H9 (cell line): Measurements from ENCODE around the gene PLEKHF1. TPM values are rescaled to one million over a fixed set of nuclear protein-coding genes. Genes with fewer than 3 reads are reported as not detected.
A peak's percentile ranks its signal among the peaks of the same experiment; 100 is the strongest.

Source experiments
- DNase-seq: peaks from one replicate; pipeline ENCODE4 v3.0.0-alpha.2; 2017
- H2AFZ ChIP-seq: one replicate; pipeline ENCODE4 v1.6.1; 2013; ENCODE audit warnings: mild to moderate bottlenecking, low read length, control low read depth, moderate library complexity
- H2AK5ac ChIP-seq: 2 replicates; pipeline ENCODE4 v1.6.1; 2013; ENCODE audit warnings: low read length, control low read depth, mixed read lengths; ENCODE audit not compliant: insufficient read length
- H2BK120ac ChIP-seq: one replicate; pipeline ENCODE4 v1.6.1; 2013; ENCODE audit warnings: low read depth, mild to moderate bottlenecking, low read length, control low read depth, inconsistent platforms; ENCODE audit not compliant: poor library complexity, severe bottlenecking
- H2BK12ac ChIP-seq: 2 replicates; pipeline ENCODE4 v1.6.1; 2013; ENCODE audit warnings: low read length, control low read depth, mixed read lengths, low read depth; ENCODE audit not compliant: insufficient read length
- H2BK15ac ChIP-seq: 2 replicates; pipeline ENCODE4 v1.6.1; 2013; ENCODE audit warnings: low read depth, low read length, control low read depth
- H2BK20ac ChIP-seq: one replicate; pipeline ENCODE4 v1.6.1; 2013; ENCODE audit warnings: low read depth, mild to moderate bottlenecking, low read length, control low read depth, inconsistent platforms; ENCODE audit not compliant: poor library complexity, severe bottlenecking
- H2BK5ac ChIP-seq: 2 replicates; pipeline ENCODE4 v1.6.1; 2013; ENCODE audit warnings: low read length, control low read depth, mixed read lengths; ENCODE audit not compliant: insufficient read length
- H3K14ac ChIP-seq: 2 replicates; pipeline ENCODE4 v1.6.1; 2013; ENCODE audit warnings: low read length, control low read depth; ENCODE audit not compliant: insufficient read depth
- H3K18ac ChIP-seq: 2 replicates; pipeline ENCODE4 v1.6.1; 2013; ENCODE audit warnings: low read depth, mild to moderate bottlenecking, mixed read lengths, low read length, control low read depth; ENCODE audit not compliant: insufficient read length
- H3K23ac ChIP-seq: 2 replicates; pipeline ENCODE4 v1.6.1; 2013; ENCODE audit warnings: low read length, control low read depth, mixed read lengths, low read depth; ENCODE audit not compliant: insufficient read length
- H3K23me2 ChIP-seq: 2 replicates; pipeline ENCODE4 v1.6.1; 2013; ENCODE audit warnings: low read depth, mild to moderate bottlenecking, mixed read lengths, low read length, control low read depth; ENCODE audit not compliant: insufficient read length, poor library complexity, severe bottlenecking
- H3K27ac ChIP-seq: 2 replicates; pipeline ENCODE4 v1.5.1; 2013; ENCODE audit warnings: low read length, control low read depth, mixed read lengths, low read depth; ENCODE audit not compliant: insufficient read length
- H3K27me3 ChIP-seq: 2 replicates; pipeline ENCODE4 v1.6.1; 2013; ENCODE audit warnings: low read length, control low read depth, inconsistent platforms; ENCODE audit not compliant: insufficient read depth
- H3K4ac ChIP-seq: 2 replicates; pipeline ENCODE4 v1.6.1; 2013; ENCODE audit warnings: low read depth, mild to moderate bottlenecking, control low read depth, inconsistent platforms, low read length, moderate library complexity
- H3K4me1 ChIP-seq: 2 replicates; pipeline ENCODE4 v1.6.1; 2013; ENCODE audit warnings: low read length, control low read depth, inconsistent platforms; ENCODE audit not compliant: insufficient read depth
- H3K4me2 ChIP-seq: 2 replicates; pipeline ENCODE4 v1.6.1; 2013; ENCODE audit warnings: low read length, control low read depth, mixed read lengths; ENCODE audit not compliant: insufficient read length, insufficient read depth
- H3K56ac ChIP-seq: 2 replicates; pipeline ENCODE4 v1.6.1; 2013; ENCODE audit warnings: low read depth, mild to moderate bottlenecking, mixed read lengths, low read length, control low read depth; ENCODE audit not compliant: insufficient read length
- H3K79me1 ChIP-seq: 2 replicates; pipeline ENCODE4 v1.6.1; 2013; ENCODE audit warnings: low read depth, mild to moderate bottlenecking, moderate library complexity, low read length, control low read depth, inconsistent platforms; ENCODE audit not compliant: insufficient read depth, poor library complexity, severe bottlenecking
- H3K79me2 ChIP-seq: 2 replicates; pipeline ENCODE4 v1.6.1; 2013; ENCODE audit warnings: low read length, control low read depth, inconsistent platforms; ENCODE audit not compliant: insufficient read depth
- H3K9ac ChIP-seq: 2 replicates; pipeline ENCODE4 v1.6.1; 2013; ENCODE audit warnings: low read length, control low read depth, mixed read lengths; ENCODE audit not compliant: insufficient read length; ENCODE audit errors: extremely low read depth
- H3K9me3 ChIP-seq: one replicate; pipeline ENCODE4 v1.6.1; 2013; ENCODE audit warnings: low read depth, low read length, inconsistent platforms; ENCODE audit not compliant: control insufficient read depth
- H3T11ph ChIP-seq: one replicate; pipeline ENCODE4 v1.6.1; 2013; ENCODE audit warnings: mild to moderate bottlenecking, low read length, control low read depth, inconsistent platforms
- H4K20me1 ChIP-seq: one replicate; pipeline ENCODE4 v1.6.1; 2013; ENCODE audit not compliant: control insufficient read depth, insufficient read length, insufficient read depth
- H4K5ac ChIP-seq: 2 replicates; pipeline ENCODE4 v1.6.1; 2013; ENCODE audit warnings: low read depth, mild to moderate bottlenecking, mixed read lengths, low read length, control low read depth; ENCODE audit not compliant: insufficient read length
- H4K8ac ChIP-seq: replicated peaks from 2 replicates; pipeline ENCODE4 v1.6.1; 2013; ENCODE audit warnings: low read length, control low read depth, mixed read lengths, low read depth; ENCODE audit not compliant: insufficient read length
- H4K91ac ChIP-seq: 2 replicates; pipeline ENCODE4 v1.6.1; 2013; ENCODE audit warnings: low read depth, mild to moderate bottlenecking, moderate library complexity, mixed read lengths, low read length, control low read depth; ENCODE audit not compliant: insufficient read length
- H3K27ac Mint-ChIP-seq, 3 experiments: 2 replicates in 2 of 3; 3 replicates in 1 of 3; pipeline ENCODE4 v1.8.0; 2020 to 2021; ENCODE audit warnings: mixed read lengths in 3 of 3, mild to moderate bottlenecking in 1 of 3, moderate library complexity in 1 of 3
- H3K27me3 Mint-ChIP-seq: 2 replicates; pipeline ENCODE4 v1.8.0; 2021; ENCODE audit warnings: low read depth, mild to moderate bottlenecking, moderate library complexity, mixed read lengths
- H3K36me3 Mint-ChIP-seq, 3 experiments: 2 replicates in 2 of 3; 3 replicates in 1 of 3; pipeline ENCODE4 v1.8.0; 2020 to 2021; ENCODE audit warnings: low read depth in 3 of 3, mixed read lengths in 3 of 3; ENCODE audit not compliant: insufficient read depth in 1 of 3
- H3K4me1 Mint-ChIP-seq, 2 experiments: 2 replicates each; pipeline ENCODE4 v1.8.0; 2020; ENCODE audit warnings: mixed read lengths in 2 of 2
- H3K4me3 Mint-ChIP-seq, 2 experiments: 2 replicates in 1 of 2; 3 replicates in 1 of 2; pipeline ENCODE4 v1.8.0; 2020 to 2021; ENCODE audit warnings: mild to moderate bottlenecking in 2 of 2, mixed read lengths in 2 of 2, moderate library complexity in 1 of 2
- H3K9me3 Mint-ChIP-seq, 2 experiments: 2 replicates in 1 of 2; 3 replicates in 1 of 2; pipeline ENCODE4 v1.8.0; 2020; ENCODE audit warnings: mild to moderate bottlenecking in 2 of 2, mixed read lengths in 2 of 2, moderate library complexity in 1 of 2
- CTCF ChIP-seq: fragments of 200-600 bp; sonication (generic); conservative IDR thresholded peaks from 3 replicates; pipeline ENCODE4 v1.8.0; 2021; ENCODE audit warnings: antibody characterized with exemption, mild to moderate bottlenecking
- WGBS: extraction: QIAGEN DNeasy Blood & Tissue Kit; methylation state at CpG from one replicate; pipeline ENCODE4 v1.1.7; 2013; ENCODE audit warnings: missing lambda C conversion rate, low lambda C conversion rate, mixed read lengths; ENCODE audit not compliant: insufficient read length; ENCODE audit errors: extremely low coverage; 5-methylcytosine and 5-hydroxymethylcytosine counted together
- total RNA-seq: library from RNA; stranded (reverse); gene quantifications from 2 replicates; pipeline ENCODE4 v1.2.1, GENCODE V29; 2021

The PLEKHF1 gene
- total RNA-seq, 1 experiment from 2014 or later = 4.9 TPM

GRCh38 chr19:29663861-29664752, 1.2 kb upstream of the PLEKHF1 start:
- H4K8ac ChIP-seq = no peak overlapping the region
- H3K9ac ChIP-seq = no peak overlapping the region
- H3K23ac ChIP-seq = no peak overlapping the region
- H2AK5ac ChIP-seq = no peak overlapping the region
- H3K4me1 ChIP-seq = peaks cover 8% of the 10 kb centered on the region; the same call in 1 of the 2 replicates
- Mint-ChIP-seq H3K27me3 (peaks cover 11% of the 10 kb centered on the region), H3K9me3 (no peaks in the 10 kb centered on the region), H3K4me3 (peak overlapping the region; percentile 60 to 75), H3K4me1 (peaks cover 11 to 20% of the 10 kb centered on the region in 2 experiments), H3K36me3 (peaks cover 0 to 2% (median 0%) of the 10 kb centered on the region in 3 experiments; a peak in 1 of 7 replicates), H3K27ac (no peak overlapping the region)
- DNase-seq = no peak
- no CpG with 5 or more reads among the region's 19 CpGs for WGBS
- H3K79me1 ChIP-seq = no peaks in the 10 kb centered on the region
- H3K79me2 ChIP-seq = no peaks in the 10 kb centered on the region; the same call in 1 of the 2 replicates
- H2BK5ac ChIP-seq = no peak overlapping the region
- no peak overlapping the region for H2BK15ac ChIP-seq
- H3K56ac ChIP-seq = no peak overlapping the region
- H3T11ph ChIP-seq = no peak overlapping the region
- H3K27ac ChIP-seq = no peak overlapping the region
- H2BK20ac ChIP-seq = no peak overlapping the region
- peak overlapping the region; percentile 62 for H3K4me2 ChIP-seq
- peaks cover 14% of the 10 kb centered on the region for H3K23me2 ChIP-seq
- H3K18ac ChIP-seq = no peak overlapping the region
- no peak overlapping the region for H4K5ac ChIP-seq
- no peak overlapping the region for H2AFZ ChIP-seq
- TF ChIP-seq CTCF = no peak
- no peak overlapping the region for H3K14ac ChIP-seq
- no peak overlapping the region for H2BK120ac ChIP-seq
- no peaks in the 10 kb centered on the region for H3K27me3 ChIP-seq
- H3K4ac ChIP-seq = no peak overlapping the region
- H4K20me1 ChIP-seq = no peaks in the 10 kb centered on the region
- no peaks in the 10 kb centered on the region for H3K9me3 ChIP-seq
- H4K91ac ChIP-seq = no peak overlapping the region
- H2BK12ac ChIP-seq = no peak overlapping the region
